PC-9 (cell line): ENCODE data around the gene FAM149A. TPM values are rescaled to one million over a fixed set of nuclear protein-coding genes. Genes with fewer than 3 reads are reported as not detected.

Source experiments
- BruUV-seq: library from RNA; stranded (reverse); fragments of 400-500 nt; replicated peaks from 2 replicates; lab custom pipeline; 2021; lab: Mats Ljungman, UMichigan
- CTCF ChIA-PET: fragments of 300-600 bp; sonication (Branson Sonifier 250); formaldehyde crosslinking; loops from one replicate; lab custom pipeline; 2022; ENCODE audit warnings: antibody characterized with exemption; lab: Charles Lee
- POLR2A ChIA-PET: fragments of 300-600 bp; sonication (Branson Sonifier 250); formaldehyde crosslinking; loops from one replicate; lab custom pipeline; 2022; ENCODE audit warnings: antibody characterized with exemption; ENCODE audit not compliant: unreplicated experiment; lab: Charles Lee
- DNase-seq, 2 experiments: peaks; one replicate each; pipeline versions ENCODE4 v3.0.0 to v3.0.0-alpha.2; 2015 to 2022; ENCODE audit warnings: mixed read lengths in 1 of 2
- H2AFZ ChIP-seq: fragments of 200-600 bp; sonication (generic); 2 replicates; pipeline ENCODE4 v1.8.1; 2017; ENCODE audit warnings: antibody characterized with exemption
- H3F3A ChIP-seq: fragments of 200-600 bp; sonication (generic); 2 replicates; pipeline ENCODE4 v1.8.1; 2017; ENCODE audit warnings: antibody characterized with exemption, mild to moderate bottlenecking, low read depth; ENCODE audit not compliant: insufficient read depth
- H3K27ac ChIP-seq: fragments of 200-600 bp; sonication (generic); 2 replicates; pipeline ENCODE4 v1.6.1; 2016; ENCODE audit warnings: mixed run types
- H3K27me3 ChIP-seq: fragments of 200-600 bp; sonication (generic); 2 replicates; pipeline ENCODE4 v1.6.1; 2016; ENCODE audit warnings: low read depth, mixed run types; ENCODE audit not compliant: insufficient read depth
- H3K36me3 ChIP-seq: fragments of 200-600 bp; sonication (generic); 2 replicates; pipeline ENCODE4 v1.6.1; 2016; ENCODE audit warnings: low read depth, mixed run types
- H3K4me1 ChIP-seq: fragments of 200-600 bp; sonication (generic); replicated peaks from 2 replicates; pipeline ENCODE4 v1.6.1; 2016; ENCODE audit warnings: mixed run types; ENCODE audit not compliant: insufficient read depth
- H3K4me2 ChIP-seq: fragments of 200-600 bp; sonication (generic); 2 replicates; pipeline ENCODE4 v1.6.1; 2017; ENCODE audit warnings: mixed run types
- H3K4me3 ChIP-seq: fragments of 200-600 bp; sonication (generic); 2 replicates; pipeline ENCODE4 v1.6.1; 2016; ENCODE audit warnings: mixed run types
- H3K79me2 ChIP-seq: fragments of 200-600 bp; sonication (generic); 2 replicates; pipeline ENCODE4 v1.6.1; 2017; ENCODE audit warnings: low read depth, mixed run types
- H3K9me2 ChIP-seq: fragments of 200-600 bp; sonication (generic); 2 replicates; pipeline ENCODE4 v1.8.1; 2017; ENCODE audit warnings: mild to moderate bottlenecking; ENCODE audit not compliant: insufficient read depth
- H3K9me3 ChIP-seq: fragments of 200-600 bp; sonication (generic); 2 replicates; pipeline ENCODE4 v1.8.1; 2016; ENCODE audit warnings: low read depth; ENCODE audit not compliant: insufficient read depth
- H4K20me1 ChIP-seq: fragments of 200-600 bp; sonication (generic); 2 replicates; pipeline ENCODE4 v1.8.1; 2017; ENCODE audit not compliant: insufficient read depth
- CTCF ChIP-seq: fragments of 200-600 bp; sonication (generic); conservative IDR thresholded peaks from 2 replicates; pipeline ENCODE4 v1.6.1; 2017; ENCODE audit warnings: mixed run types, antibody characterized with exemption, mild to moderate bottlenecking, moderate library complexity
- EZH2 ChIP-seq: fragments of 200-600 bp; sonication (generic); IDR thresholded peaks from 2 replicates; pipeline ENCODE4 v1.8.0; 2017; ENCODE audit warnings: antibody characterized with exemption, low read depth
- intact Hi-C: fragments of 100-400 bp; cut with micrococcal nuclease; formaldehyde crosslinking; loops from one replicate; pipeline ENCODE4 v1.10.0; 2022; ENCODE audit not compliant: unreplicated experiment
- total RNA-seq: library from RNA; stranded (reverse); gene quantifications from 2 replicates; pipeline ENCODE4 v1.2.3, GENCODE V29; 2021

The FAM149A gene
- total RNA-seq, 1 experiment from 2014 or later: 0.26 TPM

GRCh38 chr4:186095406-186095805 lies 9.1 kb upstream of the FAM149A start:
- no TSS peak for BruUV-seq
- intact Hi-C loops: no loop called here
- no peaks in the 10 kb centered on the region for H3K27me3 ChIP-seq
- no peaks in the 10 kb centered on the region for H3F3A ChIP-seq
- no peaks in the 10 kb centered on the region for H3K4me1 ChIP-seq
- H4K20me1 ChIP-seq: no peaks in the 10 kb centered on the region
- no peak for DNase-seq
- no peak overlapping the region for H3K4me3 ChIP-seq
- H3K27ac ChIP-seq: no peak overlapping the region
- no peaks in the 10 kb centered on the region for H3K36me3 ChIP-seq
- H3K9me3 ChIP-seq: no peaks in the 10 kb centered on the region
- no peaks in the 10 kb centered on the region for H3K9me2 ChIP-seq
- H2AFZ ChIP-seq: no peak overlapping the region
- H3K79me2 ChIP-seq: no peaks in the 10 kb centered on the region
- ChIA-PET CTCF (no interaction called here), POLR2A (no interaction called here)
- no peak overlapping the region for H3K4me2 ChIP-seq
- TF ChIP-seq EZH2 (no peak), CTCF (no peak)

- no peaks in the 10 kb centered on the region for H3K9me3 ChIP-seq
- H4K20me1 ChIP-seq: no peaks in the 10 kb centered on the region
- no peak overlapping the region for H2AFZ ChIP-seq
- POLR2A ChIA-PET: no interaction called here
- no peaks in the 10 kb centered on the region for H3K36me3 ChIP-seq
- no peak for TF ChIP-seq EZH2
- H3K4me3 ChIP-seq: no peak overlapping the region
- H3K9me2 ChIP-seq: no peaks in the 10 kb centered on the region
- intact Hi-C loops: no loop called here
- no peaks in the 10 kb centered on the region for H3K27me3 ChIP-seq
- DNase-seq: no peak
- CTCF ChIA-PET: no interaction called here
- no peak overlapping the region for H3K4me2 ChIP-seq
- H3K79me2 ChIP-seq: no peaks in the 10 kb centered on the region
- H3F3A ChIP-seq: no peaks in the 10 kb centered on the region
- H3K4me1 ChIP-seq: no peaks in the 10 kb centered on the region
- no TSS peak for BruUV-seq
- no peak overlapping the region for H3K27ac ChIP-seq
Measured at GRCh38 chr4:186096681-186097165, 7.8 kb upstream of the FAM149A start.

GRCh38 chr4:186097386-186097785 lies 7.1 kb upstream of the FAM149A start:
- ChIA-PET CTCF (no interaction called here), POLR2A (no interaction called here)
- no peak for DNase-seq
- no peaks in the 10 kb centered on the region for H3K27me3 ChIP-seq
- no peak overlapping the region for H2AFZ ChIP-seq
- H3K4me2 ChIP-seq: no peak overlapping the region
- H3K4me3 ChIP-seq: no peak overlapping the region
- no peaks in the 10 kb centered on the region for H3K9me2 ChIP-seq
- H3K4me1 ChIP-seq: no peaks in the 10 kb centered on the region
- no TSS peak for BruUV-seq
- no peak overlapping the region for H3K27ac ChIP-seq
- H3K79me2 ChIP-seq: no peaks in the 10 kb centered on the region
- no peaks in the 10 kb centered on the region for H3K36me3 ChIP-seq
- no peaks in the 10 kb centered on the region for H4K20me1 ChIP-seq
- no peak for TF ChIP-seq EZH2
- TF ChIP-seq CTCF: no peak
- intact Hi-C loops: no loop called here
- no peaks in the 10 kb centered on the region for H3F3A ChIP-seq
- H3K9me3 ChIP-seq: no peaks in the 10 kb centered on the region

GRCh38 chr4:186102931-186103330 lies 1.6 kb upstream of the FAM149A start:
- H4K20me1 ChIP-seq: no peaks in the 10 kb centered on the region
- H3F3A ChIP-seq: no peaks in the 10 kb centered on the region
- BruUV-seq: no TSS peak
- no peak overlapping the region for H2AFZ ChIP-seq
- H3K4me3 ChIP-seq: no peak overlapping the region
- no peaks in the 10 kb centered on the region for H3K4me1 ChIP-seq
- no peak for TF ChIP-seq CTCF
- no peak for TF ChIP-seq EZH2
- intact Hi-C loops: no loop called here
- DNase-seq: no peak
- POLR2A ChIA-PET: no interaction called here
- H3K9me3 ChIP-seq: no peaks in the 10 kb centered on the region
- CTCF ChIA-PET: no interaction called here
- H3K79me2 ChIP-seq: no peaks in the 10 kb centered on the region
- peaks cover 17% of the 10 kb centered on the region for H3K27me3 ChIP-seq
- no peaks in the 10 kb centered on the region for H3K9me2 ChIP-seq
- H3K27ac ChIP-seq: no peak overlapping the region
- H3K36me3 ChIP-seq: no peaks in the 10 kb centered on the region
- no peak overlapping the region for H3K4me2 ChIP-seq
